Lung (tissue), 12 donors: Measurements from ENCODE around the gene PRM2. TPM values are rescaled to one million over a fixed set of nuclear protein-coding genes. Genes with fewer than 3 reads are reported as not detected.

Experiments used
- ATAC-seq: fragments of 200-7000 bp; cut with Tn5 transposase; one replicate; pipeline ENCODE4 v1.9.1; 2020; ENCODE audit warnings: moderate number of reproducible peaks; ENCODE audit not compliant: insufficient read depth, low FRiP score
- DNase-seq, 3 donors: peaks; one replicate each; pipeline ENCODE4 v3.0.0-alpha.2; 2013 to 2017
- H3K27ac ChIP-seq, 2 donors: one replicate each; pipeline ENCODE4 v1.5.1; 2013; ENCODE audit warnings: mild to moderate bottlenecking in 2 of 2, moderate library complexity in 2 of 2, control low read depth in 1 of 2, inconsistent platforms in 1 of 2, low read depth in 1 of 2, low read length in 1 of 2
- H3K27me3 ChIP-seq, 3 donors: one replicate each; pipeline ENCODE4 v1.5.1; 2013; ENCODE audit warnings: low read length in 2 of 3; ENCODE audit not compliant: control insufficient read depth in 3 of 3, insufficient read depth in 3 of 3
- H3K36me3 ChIP-seq, 4 donors: one replicate each; pipeline ENCODE4 v1.5.1; 2013; ENCODE audit warnings: low read length in 4 of 4, mild to moderate bottlenecking in 1 of 4, moderate library complexity in 1 of 4; ENCODE audit not compliant: control insufficient read depth in 4 of 4, insufficient read depth in 4 of 4
- H3K4me1 ChIP-seq, 5 donors: one replicate each; pipeline ENCODE4 v1.5.1; 2013; ENCODE audit warnings: low read length in 5 of 5, mild to moderate bottlenecking in 2 of 5, moderate library complexity in 1 of 5; ENCODE audit not compliant: control insufficient read depth in 5 of 5, insufficient read depth in 5 of 5
- H3K4me3 ChIP-seq: one replicate; pipeline ENCODE4 v1.5.1; 2013; ENCODE audit warnings: mild to moderate bottlenecking, control low read depth, moderate library complexity
- H3K9ac ChIP-seq, 2 donors: one replicate each; pipeline ENCODE4 v1.5.1; 2013; ENCODE audit warnings: low read length in 2 of 2, control low read depth in 1 of 2; ENCODE audit not compliant: insufficient read depth in 1 of 2
- H3K9me3 ChIP-seq, 4 donors: one replicate each; pipeline ENCODE4 v1.5.1; 2013; ENCODE audit warnings: low read length in 3 of 4, mild to moderate bottlenecking in 1 of 4, moderate library complexity in 1 of 4; ENCODE audit not compliant: control insufficient read depth in 4 of 4, insufficient read depth in 3 of 4
- CTCF ChIP-seq: IDR thresholded peaks from 2 replicates; pipeline ENCODE4 v1.5.1; 2012; ENCODE audit warnings: mild to moderate bottlenecking; ENCODE audit errors: control extremely low read depth, extremely low read depth
- WGBS, 2 donors: extraction: QIAGEN DNeasy Blood & Tissue Kit; methylation state at CpG; one replicate each; pipeline ENCODE4 v1.1.7; 2013; 5-methylcytosine and 5-hydroxymethylcytosine counted together
- polyA plus RNA-seq, 2 donors: library from polyadenylated mRNA; stranded (reverse); fragments of 200-250 nt; gene quantifications; one replicate each; pipeline ENCODE4 v1.2.1, GENCODE V29; 2013
- total RNA-seq, 2 donors: library from RNA; depleted of rRNA in 1 of 2; stranded (reverse); fragments of >200 nt in 1 of 2; gene quantifications; one replicate each; pipeline ENCODE4 v1.2.1, GENCODE V29; 2014 to 2021
- donor health status: control.
- donor health status: control.
- donor health status: Bipolar disorder and iron deficiency.
- donor health status: healthy.
- donor health status: DM: yes; HTN: yes; CAD: no.

Gene PRM2
- total and polyA plus RNA-seq, 4 donors, result not detected

- WGBS, 2 donors, result 82 to 87% methylated on average over 7 of the region's 7 CpGs
- Histone ChIP-seq H3K27me3 (no peaks in the 10 kb centered on the region), H3K36me3 (no peaks in the 10 kb centered on the region), H3K9ac (no peak overlapping the region), H3K4me3 (no peak overlapping the region), H3K4me1 (peaks cover 0 to 7% (median 0%) of the 10 kb centered on the region in 5 donors), H3K9me3 (no peaks in the 10 kb centered on the region), H3K27ac (no peak overlapping the region)
- no peak for ATAC-seq
- no peak for DNase-seq
- no peak for TF ChIP-seq CTCF
Observed at GRCh38 chr16:11265124-11265523, 11.2 kb downstream of the PRM2 start.

DNA sequence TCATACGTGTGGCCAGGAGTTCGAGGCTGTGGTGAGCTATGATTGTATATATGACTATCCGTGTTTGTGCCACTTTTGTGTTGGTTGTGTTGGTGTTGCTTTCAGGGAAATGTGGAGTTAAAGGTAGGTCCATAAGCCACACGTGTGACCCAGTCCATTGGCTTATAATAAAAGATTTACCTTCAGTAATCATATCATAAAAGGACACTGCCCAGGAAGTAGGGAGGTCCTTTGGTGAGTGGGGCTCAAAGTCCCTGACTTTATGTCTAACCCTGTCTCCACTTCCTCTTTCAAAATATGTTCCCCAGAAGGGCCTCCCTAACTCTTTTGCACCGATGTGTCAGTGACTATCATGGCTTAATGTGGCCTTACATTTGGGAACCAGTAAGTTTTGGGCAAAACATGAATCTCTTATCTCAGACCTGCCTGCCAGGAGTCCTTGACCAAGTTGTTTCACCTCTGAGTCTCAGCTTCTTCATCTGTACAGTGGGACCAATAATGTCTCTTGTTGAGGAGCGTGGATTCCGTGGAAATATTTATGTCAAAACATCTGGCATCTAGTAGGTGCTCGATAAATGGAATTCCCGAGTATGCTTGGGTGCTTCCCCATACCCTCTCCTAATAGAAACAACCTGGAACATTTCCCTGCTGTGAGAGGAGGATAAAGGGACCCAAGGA is 12.0 kb downstream of the PRM2 start:
- no peaks in the 10 kb centered on the region for H3K36me3 ChIP-seq
- no peak for DNase-seq
- no peak overlapping the region for H3K4me3 ChIP-seq
- H3K27me3 ChIP-seq, result no peaks in the 10 kb centered on the region
- H3K27ac ChIP-seq, result no peak overlapping the region
- H3K9ac ChIP-seq, result no peak overlapping the region
- H3K4me1 ChIP-seq, result peaks cover 0 to 8% (median under 1%) of the 10 kb centered on the region in 5 donors
- 76% methylated on average over 9 of the region's 9 CpGs for WGBS, 2 donors
- no peak for TF ChIP-seq CTCF
- no peaks in the 10 kb centered on the region for H3K9me3 ChIP-seq
- ATAC-seq, result no peak

DNA sequence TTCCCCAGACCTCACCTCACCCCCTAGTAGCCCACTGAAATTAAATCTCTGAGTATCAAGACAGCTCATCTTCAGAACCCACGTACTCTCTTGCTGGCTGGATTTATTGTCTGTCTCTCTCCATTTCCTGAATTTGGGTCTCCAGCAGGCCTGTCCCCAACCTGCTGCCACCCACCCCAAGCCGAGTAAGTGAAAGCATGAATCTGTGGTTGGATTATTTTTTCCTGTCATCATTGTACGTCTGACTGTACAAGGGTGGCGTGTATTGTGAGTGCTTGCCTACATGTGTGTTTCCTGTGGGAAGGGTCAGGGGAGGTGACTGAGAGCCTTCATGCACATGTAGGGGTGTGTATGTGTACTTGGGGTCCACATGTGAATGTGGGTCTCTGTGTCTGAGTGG is 12.5 kb downstream of the PRM2 start:
- WGBS, 2 donors, result 30 to 50% methylated on average over 4 of the region's 4 CpGs
- no peak overlapping the region for H3K27ac ChIP-seq
- no peak for ATAC-seq
- H3K27me3 ChIP-seq, result no peaks in the 10 kb centered on the region
- no peak for DNase-seq
- no peaks in the 10 kb centered on the region for H3K36me3 ChIP-seq
- H3K9ac ChIP-seq, result no peak overlapping the region
- no peaks in the 10 kb centered on the region for H3K9me3 ChIP-seq
- TF ChIP-seq CTCF, result no peak
- H3K4me1 ChIP-seq, result peaks cover 0 to 8% (median 6%) of the 10 kb centered on the region in 5 donors
- H3K4me3 ChIP-seq, result no peak overlapping the region

GRCh38 chr16:11262915-11263314 is 13.4 kb downstream of the PRM2 start:
- H3K4me1 ChIP-seq, result peaks cover 0 to 9% (median 6%) of the 10 kb centered on the region in 5 donors
- no peak for TF ChIP-seq CTCF
- DNase-seq, result no peak
- no peak for ATAC-seq
- no peaks in the 10 kb centered on the region for H3K27me3 ChIP-seq
- no peak overlapping the region for H3K27ac ChIP-seq
- no peaks in the 10 kb centered on the region for H3K36me3 ChIP-seq
- no peak overlapping the region for H3K4me3 ChIP-seq
- no peaks in the 10 kb centered on the region for H3K9me3 ChIP-seq
- WGBS, 2 donors, result 86 to 92% methylated on average over 8 of the region's 8 CpGs
- H3K9ac ChIP-seq, result no peak overlapping the region
